ENCODE results near the gene SLC12A5.
A peak's percentile ranks its signal among the peaks of the same experiment; 100 is the strongest.

SLC12A5 gene

GRCh38 chr20:46009816-46010215 lies 19.2 kb upstream of the SLC12A5 start:
- peak overlapping the region in 8 of 11 experiments; percentile 86 to 97 (median 94); a peak in 13 of 22 replicates for H3K27ac ChIP-seq
- H3K9me3 ChIP-seq (replicated peaks in 1 of 11) = peaks cover 0 to 30% (median 21%) of the 10 kb centered on the region in 11 experiments; a peak in 18 of 22 replicates
- H3K9ac ChIP-seq = peak overlapping the region in 6 of 11 experiments; percentile 67 to 83 (median 78); a peak in 12 of 22 replicates
- peaks cover 62 to 98% (median 93%) of the 10 kb centered on the region in 10 experiments for H3K4me1 ChIP-seq
- H3K4me2 ChIP-seq = peak overlapping the region; percentile 84 to 98 (median 95); a peak in 21 of 22 replicates
- no peak for TF ChIP-seq Cebpa-rat (IDR thresholded peaks at IDR 0.05)
- H3K36me3 ChIP-seq = peaks cover 0 to 48% (median 0%) of the 10 kb centered on the region in 11 experiments; a peak in 10 of 22 replicates
- H3K27me3 ChIP-seq = peaks cover 0 to 93% (median 72%) of the 10 kb centered on the region in 11 experiments; a peak in 19 of 22 replicates
- peaks cover 0 to 38% (median 9%) of the 10 kb centered on the region in 11 experiments; a peak in 12 of 22 replicates for H4K20me1 ChIP-seq
- peak overlapping the region in 8 of 10 experiments; percentile 53 to 74 (median 59); a peak in 14 of 20 replicates for H3K4me3 ChIP-seq

DNA sequence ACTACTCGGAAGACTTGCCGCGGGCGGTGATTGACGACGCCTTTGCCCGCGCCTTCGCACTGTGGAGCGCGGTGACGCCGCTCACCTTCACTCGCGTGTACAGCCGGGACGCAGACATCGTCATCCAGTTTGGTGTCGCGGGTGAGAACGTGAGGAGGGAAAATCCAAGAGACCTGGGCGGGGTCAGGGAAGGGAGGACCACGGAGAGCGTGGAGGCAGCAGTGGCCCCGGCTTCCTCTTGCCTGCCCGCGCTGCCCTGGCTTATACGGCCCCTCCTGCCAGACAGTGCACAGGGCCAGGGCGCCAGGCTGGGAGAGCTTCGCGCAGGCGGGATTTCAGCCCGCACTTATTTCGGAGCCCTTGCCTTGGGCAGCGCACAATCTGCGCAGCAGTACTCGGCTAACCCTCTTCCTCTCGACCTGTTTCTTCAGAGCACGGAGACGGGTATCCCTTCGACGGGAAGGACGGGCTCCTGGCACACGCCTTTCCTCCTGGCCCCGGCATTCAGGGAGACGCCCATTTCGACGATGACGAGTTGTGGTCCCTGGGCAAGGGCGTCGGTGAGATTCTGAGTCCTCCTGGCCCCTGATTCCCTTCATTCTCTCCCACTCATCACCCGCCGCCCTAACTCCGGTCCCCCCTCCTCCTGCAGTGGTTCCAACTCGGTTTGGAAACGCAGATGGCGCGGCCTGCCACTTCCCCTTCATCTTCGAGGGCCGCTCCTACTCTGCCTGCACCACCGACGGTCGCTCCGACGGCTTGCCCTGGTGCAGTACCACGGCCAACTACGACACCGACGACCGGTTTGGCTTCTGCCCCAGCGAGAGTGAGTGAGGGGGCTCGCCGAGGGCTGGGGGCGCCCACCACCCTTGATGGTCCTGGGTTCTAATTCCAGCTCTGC lies 18.3 kb upstream of the SLC12A5 start:
- no peak for TF ChIP-seq Cebpa-rat (IDR thresholded peaks at IDR 0.05)
- H3K27me3 ChIP-seq = peaks cover 0 to 90% (median 72%) of the 10 kb centered on the region in 11 experiments; a peak in 19 of 22 replicates
- peaks cover 54 to 98% (median 88%) of the 10 kb centered on the region in 10 experiments for H3K4me1 ChIP-seq
- H3K9ac ChIP-seq = peak overlapping the region in 6 of 11 experiments; percentile 0 to 81 (median 72); a peak in 9 of 22 replicates
- H3K27ac ChIP-seq = peak overlapping the region in 9 of 11 experiments; percentile 0 to 48 (median 17); a peak in 11 of 22 replicates
- H3K9me3 ChIP-seq (replicated peaks in 1 of 11) = peaks cover 0 to 30% (median 21%) of the 10 kb centered on the region in 11 experiments; a peak in 18 of 22 replicates
- H3K36me3 ChIP-seq = peaks cover 0 to 57% (median 0%) of the 10 kb centered on the region in 11 experiments; a peak in 10 of 22 replicates
- H3K4me2 ChIP-seq = peak overlapping the region in 10 of 11 experiments; percentile 6 to 97 (median 86); a peak in 19 of 22 replicates
- peak overlapping the region in 8 of 10 experiments; percentile 6 to 74 (median 59); a peak in 15 of 20 replicates for H3K4me3 ChIP-seq
- peaks cover 0 to 38% (median 9%) of the 10 kb centered on the region in 11 experiments; a peak in 12 of 22 replicates for H4K20me1 ChIP-seq

DNA sequence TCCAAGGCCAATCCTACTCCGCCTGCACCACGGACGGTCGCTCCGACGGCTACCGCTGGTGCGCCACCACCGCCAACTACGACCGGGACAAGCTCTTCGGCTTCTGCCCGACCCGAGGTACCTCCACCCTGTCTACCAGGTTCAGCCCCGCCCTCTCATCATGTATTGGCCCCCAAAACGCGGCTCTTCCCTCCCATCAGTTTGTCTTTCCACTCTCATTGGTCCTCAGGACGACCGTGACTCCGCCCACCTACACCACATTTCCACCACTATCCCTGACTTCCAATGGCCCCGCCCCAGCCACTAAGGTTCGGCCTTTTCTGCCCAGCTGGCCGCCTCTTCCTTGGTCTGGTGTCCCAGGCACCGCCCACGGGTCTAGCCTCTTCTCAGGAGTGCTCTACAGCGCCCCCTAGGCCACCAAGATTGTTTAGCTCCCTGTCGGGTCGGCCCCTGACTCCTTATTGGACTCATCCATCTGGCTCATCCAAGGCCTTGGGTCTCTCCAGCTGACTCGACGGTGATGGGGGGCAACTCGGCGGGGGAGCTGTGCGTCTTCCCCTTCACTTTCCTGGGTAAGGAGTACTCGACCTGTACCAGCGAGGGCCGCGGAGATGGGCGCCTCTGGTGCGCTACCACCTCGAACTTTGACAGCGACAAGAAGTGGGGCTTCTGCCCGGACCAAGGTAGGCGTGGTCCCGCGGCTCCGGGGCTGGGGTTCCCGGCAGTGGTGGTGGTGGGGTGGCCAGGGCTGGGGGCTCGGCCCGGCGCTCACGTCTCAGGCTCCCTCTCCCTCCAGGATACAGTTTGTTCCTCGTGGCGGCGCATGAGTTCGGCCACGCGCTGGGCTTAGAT lies 17.2 kb upstream of the SLC12A5 start:
- peaks cover 44 to 98% (median 83%) of the 10 kb centered on the region in 10 experiments for H3K4me1 ChIP-seq
- peak overlapping the region in 7 of 11 experiments; percentile 56 to 97 (median 89); a peak in 13 of 22 replicates for H3K4me2 ChIP-seq
- H3K36me3 ChIP-seq = peaks cover 0 to 68% (median 6%) of the 10 kb centered on the region in 11 experiments; a peak in 10 of 22 replicates
- peak overlapping the region in 1 of 11 experiments; percentile 18; a peak in 1 of 22 replicates for H3K27ac ChIP-seq
- no peak for TF ChIP-seq Cebpa-rat (IDR thresholded peaks at IDR 0.05)
- peaks cover 0 to 37% (median 21%) of the 10 kb centered on the region in 11 experiments; a peak in 18 of 22 replicates for H3K9me3 ChIP-seq (replicated peaks in 1 of 11)
- peaks cover 0 to 79% (median 63%) of the 10 kb centered on the region in 11 experiments; a peak in 19 of 22 replicates for H3K27me3 ChIP-seq
- peak overlapping the region in 7 of 10 experiments; percentile 16 to 74 (median 63); a peak in 13 of 20 replicates for H3K4me3 ChIP-seq
- H4K20me1 ChIP-seq = peaks cover 0 to 47% (median 9%) of the 10 kb centered on the region in 11 experiments; a peak in 12 of 22 replicates
- peak overlapping the region in 3 of 11 experiments; percentile 31 to 74 (median 70); a peak in 4 of 22 replicates for H3K9ac ChIP-seq

DNA sequence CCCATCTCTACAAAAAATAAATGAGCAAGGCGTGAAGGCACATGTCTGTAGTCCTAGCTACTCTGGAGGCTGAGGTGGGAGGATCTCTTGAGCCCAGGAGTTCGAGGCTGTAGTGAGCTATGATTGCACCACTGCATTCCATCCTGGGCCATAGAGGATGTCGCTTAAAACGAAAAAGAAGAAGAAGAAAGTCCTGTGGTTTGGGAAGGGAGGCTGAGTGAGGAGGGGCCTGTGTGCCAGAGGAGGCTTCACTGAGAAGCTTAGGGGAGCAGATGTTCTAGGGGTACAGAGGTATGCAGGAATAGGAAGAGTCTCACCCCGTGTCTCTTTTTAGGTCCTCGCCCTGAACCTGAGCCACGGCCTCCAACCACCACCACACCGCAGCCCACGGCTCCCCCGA lies 16.1 kb upstream of the SLC12A5 start:
- H3K27me3 ChIP-seq = peaks cover 0 to 68% (median 55%) of the 10 kb centered on the region in 11 experiments; a peak in 19 of 22 replicates

GRCh38 chr20:46013322-46013828 lies 15.6 kb upstream of the SLC12A5 start:
- Histone ChIP-seq H3K4me2 (peak overlapping the region; percentile 63 to 97 (median 84)), H3K36me3 (peaks cover 0 to 74% (median 14%) of the 10 kb centered on the region in 11 experiments; a peak in 11 of 22 replicates), H3K9me3 (replicated peaks in 1 of 11) (peaks cover 0 to 41% (median 27%) of the 10 kb centered on the region in 11 experiments; a peak in 18 of 22 replicates), H4K20me1 (peaks cover 0 to 53% (median 9%) of the 10 kb centered on the region in 11 experiments; a peak in 12 of 22 replicates), H3K27ac (peak overlapping the region in 2 of 11 experiments; percentile 22 to 28; a peak in 3 of 22 replicates), H3K9ac (peak overlapping the region in 3 of 11 experiments; percentile 33 to 56 (median 43); a peak in 1 of 22 replicates), H3K27me3 (peaks cover 0 to 64% (median 55%) of the 10 kb centered on the region in 11 experiments; a peak in 19 of 22 replicates), H3K4me1 (peaks cover 44 to 98% (median 83%) of the 10 kb centered on the region in 10 experiments), H3K4me3 (peak overlapping the region in 5 of 10 experiments; percentile 30 to 74 (median 64); a peak in 11 of 20 replicates)
- no peak for TF ChIP-seq Cebpa-rat (IDR thresholded peaks at IDR 0.05)

More for the DNA sequence above, 16.1 kb upstream of the SLC12A5 start:
- no peak for TF ChIP-seq Cebpa-rat (IDR thresholded peaks at IDR 0.05)
- H4K20me1 ChIP-seq = peaks cover 0 to 50% (median 9%) of the 10 kb centered on the region in 11 experiments; a peak in 12 of 22 replicates
- H3K9ac ChIP-seq = peak overlapping the region in 2 of 11 experiments; percentile 10 to 56; a peak in 1 of 22 replicates
- peaks cover 0 to 74% (median 14%) of the 10 kb centered on the region in 11 experiments; a peak in 11 of 22 replicates for H3K36me3 ChIP-seq
- H3K4me3 ChIP-seq = peak overlapping the region in 5 of 10 experiments; percentile 53 to 74 (median 64); a peak in 9 of 20 replicates
- peaks cover 0 to 41% (median 27%) of the 10 kb centered on the region in 11 experiments; a peak in 18 of 22 replicates for H3K9me3 ChIP-seq (replicated peaks in 1 of 11)
- H3K4me1 ChIP-seq = peaks cover 44 to 98% (median 83%) of the 10 kb centered on the region in 10 experiments
- H3K27ac ChIP-seq = peak overlapping the region in 1 of 11 experiments; percentile 28; a peak in 1 of 22 replicates
- H3K4me2 ChIP-seq = peak overlapping the region in 8 of 11 experiments; percentile 63 to 97 (median 88); a peak in 15 of 22 replicates

DNA sequence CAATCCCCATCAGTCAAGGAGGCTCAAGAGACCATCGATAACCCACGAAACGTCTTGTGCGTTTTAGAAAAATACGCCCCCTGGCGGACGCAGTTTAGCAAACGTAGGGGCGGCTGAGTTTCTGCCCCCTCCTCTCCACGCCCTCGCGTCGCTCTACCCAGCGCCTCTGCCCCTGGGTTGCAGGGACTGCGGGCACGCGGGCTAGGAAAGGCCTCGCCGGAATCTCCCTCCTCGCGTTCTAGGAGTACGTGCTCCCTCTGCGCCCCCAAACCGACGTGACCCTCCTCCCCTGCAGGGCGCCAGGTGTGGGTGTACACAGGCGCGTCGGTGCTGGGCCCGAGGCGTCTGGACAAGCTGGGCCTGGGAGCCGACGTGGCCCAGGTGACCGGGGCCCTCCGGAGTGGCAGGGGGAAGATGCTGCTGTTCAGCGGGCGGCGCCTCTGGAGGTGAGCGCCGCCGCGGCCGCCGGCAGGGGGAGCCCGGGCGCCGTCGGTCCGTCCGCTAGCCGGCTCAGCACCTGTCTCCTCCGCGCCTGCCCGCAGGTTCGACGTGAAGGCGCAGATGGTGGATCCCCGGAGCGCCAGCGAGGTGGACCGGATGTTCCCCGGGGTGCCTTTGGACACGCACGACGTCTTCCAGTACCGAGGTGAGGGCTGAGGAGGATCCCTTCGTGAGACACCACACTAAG lies 15.0 kb upstream of the SLC12A5 start:
- H3K4me1 ChIP-seq = peaks cover 44 to 97% (median 81%) of the 10 kb centered on the region in 10 experiments
- H3K4me2 ChIP-seq = peak overlapping the region; percentile 63 to 97 (median 84)
- peak overlapping the region in 5 of 11 experiments; percentile 20 to 43 (median 28); a peak in 5 of 22 replicates for H3K9ac ChIP-seq
- peaks cover 0 to 53% (median 9%) of the 10 kb centered on the region in 11 experiments; a peak in 12 of 22 replicates for H4K20me1 ChIP-seq
- H3K27me3 ChIP-seq = peaks cover 0 to 58% (median 51%) of the 10 kb centered on the region in 11 experiments; a peak in 19 of 22 replicates
- peaks cover 0 to 74% (median 14%) of the 10 kb centered on the region in 11 experiments; a peak in 11 of 22 replicates for H3K36me3 ChIP-seq
- TF ChIP-seq Cebpa-rat (IDR thresholded peaks at IDR 0.05) = no peak
- peak overlapping the region in 4 of 11 experiments; percentile 17 to 42 (median 27); a peak in 6 of 22 replicates for H3K27ac ChIP-seq
- peaks cover 0 to 41% (median 27%) of the 10 kb centered on the region in 11 experiments; a peak in 18 of 22 replicates for H3K9me3 ChIP-seq (replicated peaks in 1 of 11)
- H3K4me3 ChIP-seq = peak overlapping the region in 6 of 10 experiments; percentile 2 to 74 (median 64); a peak in 13 of 20 replicates
